ENCODE data around the gene PPP2R3A.

Gene PPP2R3A

GRCh38 chr3:136194409-136195257, 229.1 kb downstream of the PPP2R3A start:
- DNase-seq (ENCODE audit: low read depth) = no peak

DNA sequence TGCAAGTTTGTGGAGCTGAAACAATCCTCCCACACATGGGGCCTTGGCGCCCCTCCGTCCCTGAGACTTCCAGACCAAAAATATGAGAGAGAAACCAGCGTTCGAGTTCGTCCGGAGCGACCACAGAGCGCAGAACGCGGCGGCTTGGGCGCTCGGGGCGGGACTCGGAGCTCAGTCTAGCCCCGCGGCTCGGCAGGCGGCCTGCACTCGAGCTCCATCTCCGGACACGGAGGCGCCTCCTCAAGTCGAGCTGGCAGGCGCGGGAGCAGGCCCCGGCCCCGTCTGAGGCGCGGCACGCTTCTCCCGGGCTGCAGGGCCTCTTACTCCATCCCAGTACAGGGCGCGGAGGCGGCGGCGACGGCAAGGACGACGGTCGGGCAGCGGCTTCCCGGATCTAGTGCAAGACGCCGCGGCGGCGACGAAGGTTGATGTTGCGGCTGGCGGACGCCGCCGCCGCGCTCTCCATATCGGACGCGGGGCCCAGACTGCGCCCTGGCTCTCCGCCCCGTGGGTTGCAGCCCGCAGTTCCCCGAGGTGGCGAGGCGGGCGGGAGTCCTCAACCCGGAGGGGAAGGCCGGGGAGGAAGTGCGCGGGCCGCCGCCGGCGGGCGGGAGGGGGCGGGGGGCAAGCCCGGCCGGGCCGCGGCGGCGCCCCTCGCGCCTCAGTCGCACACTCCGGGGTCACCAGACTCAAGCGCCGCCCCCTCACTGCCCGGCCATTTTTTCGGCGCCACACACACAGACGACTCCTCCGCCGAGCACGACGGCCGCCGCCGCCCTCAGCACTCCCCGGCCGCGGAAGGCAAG, 229.9 kb downstream of the PPP2R3A start:
- peak; percentile 42 for DNase-seq (ENCODE audit: low read depth)

DNA sequence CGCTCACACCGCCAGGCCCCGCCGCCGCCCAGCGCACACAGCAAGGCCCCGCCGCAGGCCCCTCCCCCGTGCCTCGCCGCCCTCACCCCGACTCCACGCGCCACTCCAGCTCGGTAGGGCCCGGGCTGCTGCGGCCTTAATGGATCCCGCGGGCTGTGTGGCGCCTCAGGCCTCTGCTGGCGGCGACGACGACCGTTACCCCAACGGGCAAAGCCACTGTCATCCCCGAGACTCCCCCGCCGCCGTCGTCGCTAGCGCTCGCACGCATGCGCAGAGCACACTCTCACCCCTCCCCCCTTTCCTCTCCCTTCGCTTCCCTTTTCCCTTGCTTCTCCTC, 230.5 kb downstream of the PPP2R3A start, which contains the start of gene MSL2:
TSS of gene MSL2 (minus strand) at position 272 of the 337 bp plus-strand sequence. CDS start 1,222 bp downstream, outside the sequence.
- DNase-seq (ENCODE audit: low read depth) = no peak

DNA sequence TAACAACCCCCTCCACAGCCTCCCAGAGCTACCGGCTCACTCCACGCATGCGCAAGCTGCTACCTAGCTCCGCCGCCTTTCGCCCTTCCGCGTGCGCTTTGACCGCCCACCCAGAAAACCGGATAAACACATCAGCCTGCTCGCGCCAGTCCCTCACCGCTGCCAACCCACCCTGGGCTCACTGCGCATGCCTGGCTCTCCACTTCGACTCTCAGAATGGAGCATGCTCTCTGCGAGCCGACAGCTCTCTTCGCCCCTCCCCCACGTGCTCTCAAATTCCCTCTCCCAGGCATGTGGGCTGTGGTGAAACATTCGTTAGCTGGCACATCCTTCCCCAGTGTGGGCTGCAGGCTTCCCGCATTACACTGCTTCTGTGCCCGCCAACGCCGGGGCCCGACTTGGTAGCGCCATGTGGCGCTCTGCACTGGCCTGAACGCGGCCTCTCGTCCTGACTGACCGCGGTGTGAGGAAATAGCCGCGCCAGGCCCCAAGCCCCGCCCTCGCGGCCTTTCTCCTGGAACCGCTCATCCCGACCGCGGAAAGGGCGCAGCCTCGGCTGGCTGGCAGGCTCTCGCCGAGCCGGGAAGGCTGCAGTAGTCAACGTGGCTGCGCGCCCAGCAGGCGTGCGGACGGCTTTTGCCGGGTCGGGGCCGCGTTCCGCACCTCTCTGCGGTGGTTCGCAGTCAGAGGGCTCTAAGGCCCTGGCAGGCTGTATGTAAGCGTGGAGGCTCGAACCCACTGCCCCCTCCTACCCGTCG, 231.1 kb downstream of the PPP2R3A start:
- peak; percentile 99 for DNase-seq (ENCODE audit: low read depth)

DNA sequence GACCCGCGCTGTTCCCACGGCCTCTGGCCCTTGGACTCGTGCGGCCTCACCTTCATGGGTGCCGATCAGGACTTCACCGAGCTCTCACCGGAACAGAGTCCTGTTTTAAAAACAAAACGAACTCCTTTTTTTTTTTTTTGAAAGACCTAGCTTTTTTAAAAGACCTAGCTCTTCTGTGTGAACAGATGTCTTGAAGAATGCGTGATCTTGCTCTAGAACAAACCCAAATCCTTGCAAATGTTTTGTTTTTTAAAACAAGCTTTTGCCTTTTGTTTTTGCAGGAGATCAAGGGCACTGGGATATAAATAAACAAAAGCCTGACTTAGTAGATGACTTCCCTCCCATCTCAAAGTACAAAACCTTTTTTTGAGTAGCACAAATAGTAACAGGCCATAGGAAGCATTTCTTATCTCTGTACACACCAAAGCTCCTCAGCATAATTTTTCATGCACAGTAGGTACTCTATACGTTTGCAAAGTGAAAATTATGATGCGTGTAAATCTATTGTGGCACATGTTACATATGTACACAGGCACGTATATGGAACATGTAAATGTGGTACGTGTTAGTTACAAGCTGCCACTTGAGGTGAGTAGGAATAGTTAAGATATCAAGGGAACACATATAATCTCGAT, 231.7 kb downstream of the PPP2R3A start:
- DNase-seq (ENCODE audit: low read depth) = no peak

Data from stimulated activated CD8-positive, alpha-beta memory T cell treated with anti-CD3 and anti-CD28 coated beads, Interleukin-15, amount 100 ng/mL, for 1 hour (primary cell).